GM23338 (cell line): ENCODE measurements around the gene OTUB2. TPM values are rescaled to one million over a fixed set of nuclear protein-coding genes. Genes with fewer than 3 reads are reported as not detected.

Experiments used
- ATAC-seq: fragments of 200-7000 bp; cut with Tn5 transposase; 3 replicates; pipeline ENCODE4 v1.9.1; 2020
- DNase-seq: peaks from one replicate; pipeline ENCODE4 v3.0.0-alpha.2; 2015; ENCODE audit warnings: low spot score
- H2AFZ ChIP-seq: fragments of 200-600 bp; sonication (generic); 2 replicates; pipeline ENCODE4 v1.8.0; 2016; ENCODE audit warnings: antibody characterized with exemption, mild to moderate bottlenecking, moderate library complexity
- H3F3A ChIP-seq: fragments of 200-600 bp; sonication (generic); replicated peaks from 2 replicates; pipeline ENCODE4 v1.8.0; 2017; ENCODE audit warnings: antibody characterized with exemption, mixed run types, low read depth
- H3K27ac ChIP-seq: fragments of 200-600 bp; sonication (generic); 2 replicates; pipeline ENCODE4 v1.6.1; 2016; ENCODE audit warnings: low read depth
- H3K27me3 ChIP-seq: fragments of 200-600 bp; sonication (generic); 2 replicates; pipeline ENCODE4 v1.8.0; 2016; ENCODE audit warnings: mild to moderate bottlenecking, mixed run types, moderate library complexity; ENCODE audit not compliant: insufficient read depth
- H3K36me3 ChIP-seq: fragments of 200-600 bp; sonication (generic); 2 replicates; pipeline ENCODE4 v1.8.0; 2016; ENCODE audit warnings: mild to moderate bottlenecking; ENCODE audit not compliant: insufficient read depth
- H3K4me1 ChIP-seq: fragments of 200-600 bp; sonication (generic); 2 replicates; pipeline ENCODE4 v1.8.0; 2016; ENCODE audit warnings: mild to moderate bottlenecking, moderate library complexity; ENCODE audit not compliant: insufficient read depth
- H3K4me2 ChIP-seq: fragments of 200-600 bp; sonication (generic); 2 replicates; pipeline ENCODE4 v1.7.1; 2017; ENCODE audit warnings: mixed run types
- H3K4me3 ChIP-seq: fragments of 200-600 bp; sonication (generic); 2 replicates; pipeline ENCODE4 v1.6.1; 2016; ENCODE audit warnings: mixed run types
- H3K79me2 ChIP-seq: fragments of 200-600 bp; sonication (generic); replicated peaks from 2 replicates; pipeline ENCODE4 v1.8.0; 2017; ENCODE audit warnings: mild to moderate bottlenecking; ENCODE audit not compliant: insufficient read depth
- H3K9me2 ChIP-seq: fragments of 200-600 bp; sonication (generic); 2 replicates; pipeline ENCODE4 v1.8.0; 2017; ENCODE audit not compliant: insufficient read depth
- H4K20me1 ChIP-seq: fragments of 200-600 bp; sonication (generic); replicated peaks from 2 replicates; pipeline ENCODE4 v1.8.0; 2017; ENCODE audit warnings: mild to moderate bottlenecking; ENCODE audit not compliant: insufficient read depth
- H3K27ac Mint-ChIP-seq: 2 replicates; pipeline ENCODE4 v1.8.0; 2020; ENCODE audit warnings: inconsistent platforms, mild to moderate bottlenecking, moderate library complexity, mixed read lengths
- H3K27me3 Mint-ChIP-seq: 3 replicates; pipeline ENCODE4 v1.8.0; 2022; ENCODE audit warnings: low read depth, mild to moderate bottlenecking, moderate library complexity, mixed read lengths, inconsistent platforms; ENCODE audit not compliant: insufficient read depth, poor library complexity
- H3K36me3 Mint-ChIP-seq: 3 replicates; pipeline ENCODE4 v1.8.0; 2021; ENCODE audit warnings: low read depth, mild to moderate bottlenecking, inconsistent platforms, moderate library complexity, mixed read lengths
- H3K4me1 Mint-ChIP-seq: 3 replicates; pipeline ENCODE4 v1.8.0; 2020; ENCODE audit warnings: mild to moderate bottlenecking, inconsistent platforms, mixed read lengths
- H3K4me3 Mint-ChIP-seq: 3 replicates; pipeline ENCODE4 v1.8.0; 2021; ENCODE audit warnings: moderate library complexity, mild to moderate bottlenecking, inconsistent platforms, mixed read lengths
- H3K9me3 Mint-ChIP-seq: 3 replicates; pipeline ENCODE4 v1.8.0; 2020; ENCODE audit warnings: moderate library complexity, mild to moderate bottlenecking, inconsistent platforms, mixed read lengths
- CREB1 ChIP-seq: fragments of 250-450 bp; sonication (Bioruptor Pico); IDR thresholded peaks from 2 replicates; pipeline ENCODE4 v1.5.0; 2020; ENCODE audit warnings: low read depth, mild to moderate bottlenecking, moderate library complexity
- EZH2 ChIP-seq: fragments of 200-600 bp; sonication (generic); IDR thresholded peaks from one replicate; pipeline ENCODE4 v1.8.0; 2017; ENCODE audit warnings: antibody characterized with exemption, mild to moderate bottlenecking, low read depth; ENCODE audit not compliant: unreplicated experiment
- EZH2phosphoT487 ChIP-seq: fragments of 200-600 bp; sonication (generic); IDR thresholded peaks from one replicate; pipeline ENCODE4 v1.8.1; 2018; ENCODE audit warnings: antibody characterized with exemption; ENCODE audit not compliant: unreplicated experiment
- NANOG ChIP-seq: IDR thresholded peaks from 2 replicates; pipeline ENCODE4 v1.6.1; 2016; ENCODE audit warnings: antibody characterized with exemption, borderline replicate concordance
- POLR2AphosphoS5 ChIP-seq: IDR thresholded peaks from 2 replicates; pipeline ENCODE4 v1.6.1; 2016; ENCODE audit warnings: antibody characterized with exemption, low read depth
- STAT1 ChIP-seq: IDR thresholded peaks from one replicate; pipeline ENCODE4 v1.6.1; 2016; ENCODE audit warnings: antibody characterized with exemption; ENCODE audit not compliant: unreplicated experiment
- ZNF331 ChIP-seq: fragments of 250-450 bp; sonication (Bioruptor Pico); IDR thresholded peaks from 2 replicates; pipeline ENCODE4 v1.5.0; 2020; ENCODE audit warnings: low read depth, mild to moderate bottlenecking, moderate library complexity
- polyA plus RNA-seq: library from polyadenylated mRNA; unstranded; fragments of >200 nt; fragmentation: Nextera tagmentation; extraction: Ambion mirVana; gene quantifications from 2 replicates; pipeline ENCODE4 v1.2.1, GENCODE V29; 2016
- total RNA-seq: library from RNA; depleted of rRNA; stranded (reverse); fragments of >200 nt; shearing (Covaris generic); gene quantifications from 2 replicates; pipeline ENCODE4 v1.2.3, GENCODE V29; 2014
- TF ChIP-seq, protein P1 (sequence below): IDR thresholded peaks from one replicate; pipeline ENCODE4 v1.6.1; 2018; ENCODE audit warnings: antibody characterized with exemption; ENCODE audit not compliant: unreplicated experiment
- TF ChIP-seq, protein P2 (sequence below), 2 experiments: fragments of 200-600 bp in 1 of 2; sonication (generic) in 1 of 2; conservative IDR thresholded peaks; 2 replicates each; pipeline versions ENCODE4 v1.5.1 to v1.6.1; 2016 to 2017; ENCODE audit warnings: antibody characterized with exemption in 2 of 2, low read depth in 2 of 2, mild to moderate bottlenecking in 2 of 2, moderate library complexity in 1 of 2
- TF ChIP-seq, protein P3 (sequence below): IDR thresholded peaks from 2 replicates; pipeline ENCODE4 v1.6.1; 2016; ENCODE audit warnings: antibody characterized with exemption

OTUB2 gene
- total and polyA plus RNA-seq, 2 experiments from 2014 or later, result 2.1 to 4.1 TPM

DNA sequence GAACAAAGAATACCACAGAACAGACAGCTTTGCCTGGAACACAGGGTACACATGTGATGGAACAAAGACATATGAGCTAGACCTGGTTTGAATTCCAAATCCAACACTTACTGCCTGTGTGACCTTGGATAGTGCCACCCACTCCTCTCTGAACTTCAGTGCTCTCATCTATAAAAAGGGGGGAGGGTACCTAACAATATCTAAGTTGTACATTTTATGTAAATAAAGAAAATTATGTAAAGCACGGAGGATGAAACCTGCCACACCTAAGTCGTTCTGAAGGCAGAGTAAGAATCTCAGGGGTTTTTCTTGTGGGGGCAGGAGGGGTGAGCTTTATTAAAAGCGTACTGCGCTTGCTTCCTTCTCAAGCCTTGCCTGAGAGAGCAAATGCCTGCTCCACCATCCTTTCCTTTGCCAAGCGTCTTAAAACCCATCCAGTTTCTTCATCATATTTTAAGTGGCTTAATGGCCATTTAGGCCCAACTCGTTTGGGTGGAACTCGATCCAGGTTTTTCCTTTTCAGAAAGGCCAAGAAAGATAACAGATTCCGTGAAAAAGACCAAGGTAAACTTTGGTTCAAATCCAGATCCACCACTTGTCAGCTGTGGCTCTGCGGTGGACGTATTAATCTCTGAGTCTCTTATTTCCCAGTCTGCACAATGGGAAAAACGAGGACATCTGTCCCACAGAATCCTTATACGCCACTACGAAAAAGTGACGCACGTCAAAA, 53.9 kb downstream of the OTUB2 start:
- H3K9me3 Mint-ChIP-seq, result peaks cover 7% of the 10 kb centered on the region
- Histone ChIP-seq H2AFZ (peak overlapping the region; percentile 90), H3K4me1 (peaks cover 16% of the 10 kb centered on the region), H3K27ac (no peak overlapping the region), H3F3A (no peaks in the 10 kb centered on the region), H3K9me2 (no peaks in the 10 kb centered on the region), H4K20me1 (peaks cover 41% of the 10 kb centered on the region), H3K4me3 (peak overlapping the region; percentile 99), H3K79me2 (peaks cover 67% of the 10 kb centered on the region), H3K27me3 (no peaks in the 10 kb centered on the region), H3K36me3 (peaks cover 18% of the 10 kb centered on the region; the same call in 1 of the 2 replicates), H3K4me2 (peak overlapping the region; percentile 87)
- peak overlapping the region; percentile 98 for H3K4me3 Mint-ChIP-seq
- H3K36me3 Mint-ChIP-seq, result peaks cover 43% of the 10 kb centered on the region
- ATAC-seq, result no peak
- DNase-seq, result no peak
- H3K27ac Mint-ChIP-seq, result peak overlapping the region; percentile 91
- no peak for TF ChIP-seq CREB1 (CRISPR knock-in tag)
- TF ChIP-seq STAT1, result no peak
- TF ChIP-seq ZNF331 (CRISPR knock-in tag), result no peak
- no peak for TF ChIP-seq NANOG
- TF ChIP-seq, protein P1, sequence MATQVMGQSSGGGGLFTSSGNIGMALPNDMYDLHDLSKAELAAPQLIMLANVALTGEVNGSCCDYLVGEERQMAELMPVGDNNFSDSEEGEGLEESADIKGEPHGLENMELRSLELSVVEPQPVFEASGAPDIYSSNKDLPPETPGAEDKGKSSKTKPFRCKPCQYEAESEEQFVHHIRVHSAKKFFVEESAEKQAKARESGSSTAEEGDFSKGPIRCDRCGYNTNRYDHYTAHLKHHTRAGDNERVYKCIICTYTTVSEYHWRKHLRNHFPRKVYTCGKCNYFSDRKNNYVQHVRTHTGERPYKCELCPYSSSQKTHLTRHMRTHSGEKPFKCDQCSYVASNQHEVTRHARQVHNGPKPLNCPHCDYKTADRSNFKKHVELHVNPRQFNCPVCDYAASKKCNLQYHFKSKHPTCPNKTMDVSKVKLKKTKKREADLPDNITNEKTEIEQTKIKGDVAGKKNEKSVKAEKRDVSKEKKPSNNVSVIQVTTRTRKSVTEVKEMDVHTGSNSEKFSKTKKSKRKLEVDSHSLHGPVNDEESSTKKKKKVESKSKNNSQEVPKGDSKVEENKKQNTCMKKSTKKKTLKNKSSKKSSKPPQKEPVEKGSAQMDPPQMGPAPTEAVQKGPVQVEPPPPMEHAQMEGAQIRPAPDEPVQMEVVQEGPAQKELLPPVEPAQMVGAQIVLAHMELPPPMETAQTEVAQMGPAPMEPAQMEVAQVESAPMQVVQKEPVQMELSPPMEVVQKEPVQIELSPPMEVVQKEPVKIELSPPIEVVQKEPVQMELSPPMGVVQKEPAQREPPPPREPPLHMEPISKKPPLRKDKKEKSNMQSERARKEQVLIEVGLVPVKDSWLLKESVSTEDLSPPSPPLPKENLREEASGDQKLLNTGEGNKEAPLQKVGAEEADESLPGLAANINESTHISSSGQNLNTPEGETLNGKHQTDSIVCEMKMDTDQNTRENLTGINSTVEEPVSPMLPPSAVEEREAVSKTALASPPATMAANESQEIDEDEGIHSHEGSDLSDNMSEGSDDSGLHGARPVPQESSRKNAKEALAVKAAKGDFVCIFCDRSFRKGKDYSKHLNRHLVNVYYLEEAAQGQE, result no peak
- no peak for TF ChIP-seq EZH2phosphoT487
- no peak for TF ChIP-seq EZH2
- peaks cover 2% of the 10 kb centered on the region for H3K27me3 Mint-ChIP-seq
- H3K4me1 Mint-ChIP-seq, result peaks cover 24% of the 10 kb centered on the region

DNA sequence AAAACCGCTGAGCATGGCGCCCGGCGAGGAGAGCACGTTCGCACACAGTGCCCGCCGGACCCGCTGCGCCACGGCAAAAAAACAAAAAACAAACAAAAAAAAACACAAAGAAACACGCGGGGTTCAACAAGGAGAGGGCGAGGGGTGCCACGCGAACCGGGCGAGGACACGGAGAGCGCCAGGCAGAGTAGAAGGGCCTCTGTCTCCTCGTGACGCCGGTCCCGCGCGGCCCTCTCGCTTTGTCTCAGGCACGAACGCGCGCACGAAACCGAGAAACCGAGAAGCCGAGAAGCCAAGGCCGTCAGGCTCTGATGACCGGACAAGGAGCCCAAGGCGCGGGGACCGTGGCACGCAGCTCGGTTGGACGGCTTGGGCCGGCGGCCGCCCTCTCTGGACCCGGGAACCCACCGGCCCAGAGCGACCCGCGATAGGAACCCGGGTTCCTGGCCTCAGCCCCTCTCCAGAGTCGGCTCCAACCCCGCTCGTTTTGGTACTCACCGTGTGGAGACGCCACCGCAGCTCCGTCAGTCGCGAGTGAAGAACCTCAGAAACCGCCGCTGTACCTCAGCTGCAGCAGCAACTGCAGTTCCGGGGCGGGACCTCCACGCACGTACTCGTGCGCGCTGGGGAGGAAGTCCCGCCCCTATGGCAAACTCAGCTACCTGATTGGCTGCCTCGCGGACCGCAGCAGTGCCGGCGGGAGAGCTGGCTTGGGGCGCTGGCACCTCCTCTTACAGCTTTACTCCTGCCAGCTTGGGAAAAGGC, 54.7 kb downstream of the OTUB2 start, which contains the start of the genes DDX24 and IFI27L1:
DDX24 (minus strand) TSS at position 582 of the 765 bp plus-strand sequence. CDS start 1,460 bp downstream, outside the sequence.
IFI27L1 (plus strand) TSS at position 690 of the 765 bp plus-strand sequence. CDS start 15,628 bp downstream, outside the sequence.
- H3K4me1 ChIP-seq, result peaks cover 16% of the 10 kb centered on the region
- DNase-seq, result peak; percentile 97
- H3K27ac ChIP-seq, result 0 out of 2 replicates have a peak within 1 kb of the TSS, but pooled peaks have one; percentile 30
- peak within 1 kb of the TSS; percentile 99 for H3K4me3 ChIP-seq
- peak within 1 kb of the TSS; percentile 90 for H2AFZ ChIP-seq
- H3K9me2 ChIP-seq, result no peaks in the 10 kb centered on the region
- H4K20me1 ChIP-seq, result peaks cover 37% of the 10 kb centered on the region
- no peaks in the 10 kb centered on the region for H3K27me3 ChIP-seq
- H3F3A ChIP-seq, result no peaks in the 10 kb centered on the region
- H3K36me3 ChIP-seq, result peaks cover 11% of the 10 kb centered on the region; the same call in 1 of the 2 replicates
- peak within 1 kb of the TSS; percentile 87 for H3K4me2 ChIP-seq
- Mint-ChIP-seq H3K9me3 (no peaks in the 10 kb centered on the region; the same call in 2 of the 3 replicates), H3K27me3 (peaks cover 2% of the 10 kb centered on the region), H3K36me3 (peaks cover 36% of the 10 kb centered on the region), H3K4me3 (peak within 1 kb of the TSS; percentile 98), H3K4me1 (peaks cover 24% of the 10 kb centered on the region), H3K27ac (peak within 1 kb of the TSS; percentile 92)
- TF ChIP-seq, protein P2, sequence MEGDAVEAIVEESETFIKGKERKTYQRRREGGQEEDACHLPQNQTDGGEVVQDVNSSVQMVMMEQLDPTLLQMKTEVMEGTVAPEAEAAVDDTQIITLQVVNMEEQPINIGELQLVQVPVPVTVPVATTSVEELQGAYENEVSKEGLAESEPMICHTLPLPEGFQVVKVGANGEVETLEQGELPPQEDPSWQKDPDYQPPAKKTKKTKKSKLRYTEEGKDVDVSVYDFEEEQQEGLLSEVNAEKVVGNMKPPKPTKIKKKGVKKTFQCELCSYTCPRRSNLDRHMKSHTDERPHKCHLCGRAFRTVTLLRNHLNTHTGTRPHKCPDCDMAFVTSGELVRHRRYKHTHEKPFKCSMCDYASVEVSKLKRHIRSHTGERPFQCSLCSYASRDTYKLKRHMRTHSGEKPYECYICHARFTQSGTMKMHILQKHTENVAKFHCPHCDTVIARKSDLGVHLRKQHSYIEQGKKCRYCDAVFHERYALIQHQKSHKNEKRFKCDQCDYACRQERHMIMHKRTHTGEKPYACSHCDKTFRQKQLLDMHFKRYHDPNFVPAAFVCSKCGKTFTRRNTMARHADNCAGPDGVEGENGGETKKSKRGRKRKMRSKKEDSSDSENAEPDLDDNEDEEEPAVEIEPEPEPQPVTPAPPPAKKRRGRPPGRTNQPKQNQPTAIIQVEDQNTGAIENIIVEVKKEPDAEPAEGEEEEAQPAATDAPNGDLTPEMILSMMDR (conservative IDR thresholded peaks at IDR 0.05; ENCODE audit: low read depth in 2 of 2), result no peak
- TF ChIP-seq, protein P3, sequence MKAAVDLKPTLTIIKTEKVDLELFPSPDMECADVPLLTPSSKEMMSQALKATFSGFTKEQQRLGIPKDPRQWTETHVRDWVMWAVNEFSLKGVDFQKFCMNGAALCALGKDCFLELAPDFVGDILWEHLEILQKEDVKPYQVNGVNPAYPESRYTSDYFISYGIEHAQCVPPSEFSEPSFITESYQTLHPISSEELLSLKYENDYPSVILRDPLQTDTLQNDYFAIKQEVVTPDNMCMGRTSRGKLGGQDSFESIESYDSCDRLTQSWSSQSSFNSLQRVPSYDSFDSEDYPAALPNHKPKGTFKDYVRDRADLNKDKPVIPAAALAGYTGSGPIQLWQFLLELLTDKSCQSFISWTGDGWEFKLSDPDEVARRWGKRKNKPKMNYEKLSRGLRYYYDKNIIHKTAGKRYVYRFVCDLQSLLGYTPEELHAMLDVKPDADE, result 0 out of 2 replicates have a peak, but pooled peaks have one; percentile 18
- TF ChIP-seq POLR2AphosphoS5 (peak; percentile 94), CREB1 (CRISPR knock-in tag) (peak; percentile 56)
- ATAC-seq, result peak; percentile 99
- peaks cover 59% of the 10 kb centered on the region for H3K79me2 ChIP-seq
